Measurements from ENCODE around the gene FN1.
"Not testable (repeated sequence)": the region's sequence is repeated elsewhere in the genome, so short reads cannot be mapped to it uniquely, and the experiment has no call there.

FN1 gene

DNA sequence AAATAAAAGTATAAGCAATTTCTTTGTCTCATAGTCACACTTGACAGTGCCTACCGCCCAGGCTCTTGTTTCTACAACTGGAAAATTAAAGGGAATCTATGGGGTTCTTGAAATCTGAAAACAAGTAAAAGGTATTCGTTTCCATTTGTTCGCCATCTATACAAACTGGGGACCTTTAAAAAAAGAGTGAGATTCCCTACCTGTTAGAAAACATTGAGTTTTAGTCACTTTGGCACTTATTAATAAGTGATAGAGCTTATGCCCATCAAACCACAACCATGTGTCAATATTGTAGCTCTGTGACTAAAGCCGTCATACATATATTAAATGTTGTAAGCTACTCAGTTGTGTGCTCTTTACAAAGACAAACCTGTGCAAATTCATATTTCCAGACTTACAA lies 13.2 kb downstream of the FN1 start:
- no peak for DNase-seq

DNA sequence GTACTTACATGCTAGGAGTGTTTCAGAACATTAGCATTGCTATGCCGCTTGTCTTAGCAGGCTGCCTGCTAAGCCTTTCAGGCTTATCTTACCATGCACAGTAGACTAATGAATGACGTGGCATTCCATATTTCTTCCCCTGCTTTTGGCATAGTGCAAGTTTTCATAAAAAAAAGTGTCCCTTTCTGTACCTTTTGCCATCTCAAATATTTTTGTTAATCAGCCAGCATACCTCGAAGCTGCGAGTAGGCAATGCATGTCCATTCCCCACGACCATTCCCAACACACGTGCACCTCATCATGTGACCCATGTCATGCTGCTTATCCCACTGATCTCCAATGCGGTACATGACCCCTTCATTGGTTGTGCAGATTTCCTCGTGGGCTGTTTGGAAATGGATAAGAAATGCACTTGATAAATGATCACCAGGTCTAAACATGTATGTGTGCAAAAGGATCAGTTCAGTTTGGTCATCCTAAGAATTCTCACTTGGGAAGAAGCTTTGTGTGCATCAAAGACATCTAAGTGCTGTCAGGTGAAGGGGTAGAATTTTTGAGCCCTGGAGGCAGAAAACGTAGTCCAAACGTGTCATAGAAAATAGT lies 13.9 kb downstream of the FN1 start:
- DNase-seq: no peak

DNA sequence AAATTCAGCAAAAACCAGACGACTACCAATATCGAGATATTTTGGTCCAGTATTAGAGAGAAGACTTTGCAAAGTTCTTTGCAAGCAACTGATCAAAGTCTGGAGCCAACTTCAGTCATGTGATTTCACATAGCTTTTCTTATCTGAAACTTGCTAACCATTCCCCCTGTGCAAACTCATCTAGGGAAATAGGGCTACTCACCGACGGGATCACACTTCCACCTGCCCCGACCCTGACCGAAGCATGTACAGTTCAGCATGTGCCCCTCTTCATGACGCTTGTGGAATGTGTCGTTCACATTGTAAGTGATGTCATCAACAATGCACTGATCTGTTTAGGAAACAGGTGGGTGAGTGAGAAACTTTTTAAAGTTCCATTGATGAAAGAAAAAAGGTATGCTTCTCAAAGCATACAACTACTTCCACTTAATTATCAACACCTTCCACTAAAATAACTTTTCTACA lies 15.4 kb downstream of the FN1 start:
- no peak for DNase-seq

DNA sequence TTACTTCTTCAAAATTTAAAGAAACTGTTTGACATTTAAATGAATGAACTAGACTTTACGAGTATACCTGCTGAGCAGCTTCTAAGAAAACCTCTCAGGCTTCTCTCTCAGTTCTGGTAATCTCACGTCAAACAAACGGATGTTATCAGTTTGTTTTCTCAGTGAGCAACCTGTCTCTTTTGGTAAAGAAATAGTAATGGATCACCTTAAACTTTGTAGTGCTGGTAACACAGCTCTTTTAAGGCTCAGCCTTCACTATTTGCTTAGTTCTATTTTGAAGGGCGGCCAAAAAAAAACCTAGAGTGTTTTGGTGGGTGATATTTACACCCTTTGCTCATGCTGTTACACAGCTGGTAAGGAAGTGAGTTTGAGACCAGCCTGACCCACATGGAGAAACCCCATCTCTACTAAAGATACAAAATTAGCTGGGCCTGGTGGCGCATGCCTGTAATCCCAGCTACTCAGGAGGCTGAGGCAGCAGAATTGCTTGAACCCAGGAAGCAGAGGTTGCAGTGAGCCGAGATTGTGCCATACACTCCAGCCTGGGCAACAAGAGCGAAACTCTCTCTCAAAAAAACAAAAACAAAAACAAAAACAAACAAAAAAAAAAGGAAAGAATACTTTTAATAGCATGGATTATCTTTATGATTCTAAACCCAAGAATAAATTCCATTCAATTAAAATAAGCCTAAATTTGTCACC lies 15.9 kb downstream of the FN1 start:
- no peak for DNase-seq

DNA sequence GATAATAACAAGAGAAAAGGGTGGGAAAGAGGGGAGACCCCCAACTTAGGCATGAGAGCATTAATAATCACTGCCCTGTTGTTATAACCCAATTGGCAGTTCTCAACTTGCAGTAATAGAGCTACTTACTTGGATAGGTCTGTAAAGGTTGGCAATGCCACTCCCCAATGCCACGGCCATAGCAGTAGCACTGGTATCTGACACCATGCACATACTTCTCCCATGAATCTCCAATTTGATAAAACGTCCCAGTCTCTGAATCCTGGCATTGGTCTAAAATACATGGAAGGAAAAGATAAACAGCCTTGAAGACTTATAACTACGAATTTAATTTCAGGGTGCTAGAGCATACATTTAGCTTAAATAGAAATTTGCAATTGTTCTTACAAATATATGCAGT lies 16.8 kb downstream of the FN1 start:
- DNase-seq: no peak

DNA sequence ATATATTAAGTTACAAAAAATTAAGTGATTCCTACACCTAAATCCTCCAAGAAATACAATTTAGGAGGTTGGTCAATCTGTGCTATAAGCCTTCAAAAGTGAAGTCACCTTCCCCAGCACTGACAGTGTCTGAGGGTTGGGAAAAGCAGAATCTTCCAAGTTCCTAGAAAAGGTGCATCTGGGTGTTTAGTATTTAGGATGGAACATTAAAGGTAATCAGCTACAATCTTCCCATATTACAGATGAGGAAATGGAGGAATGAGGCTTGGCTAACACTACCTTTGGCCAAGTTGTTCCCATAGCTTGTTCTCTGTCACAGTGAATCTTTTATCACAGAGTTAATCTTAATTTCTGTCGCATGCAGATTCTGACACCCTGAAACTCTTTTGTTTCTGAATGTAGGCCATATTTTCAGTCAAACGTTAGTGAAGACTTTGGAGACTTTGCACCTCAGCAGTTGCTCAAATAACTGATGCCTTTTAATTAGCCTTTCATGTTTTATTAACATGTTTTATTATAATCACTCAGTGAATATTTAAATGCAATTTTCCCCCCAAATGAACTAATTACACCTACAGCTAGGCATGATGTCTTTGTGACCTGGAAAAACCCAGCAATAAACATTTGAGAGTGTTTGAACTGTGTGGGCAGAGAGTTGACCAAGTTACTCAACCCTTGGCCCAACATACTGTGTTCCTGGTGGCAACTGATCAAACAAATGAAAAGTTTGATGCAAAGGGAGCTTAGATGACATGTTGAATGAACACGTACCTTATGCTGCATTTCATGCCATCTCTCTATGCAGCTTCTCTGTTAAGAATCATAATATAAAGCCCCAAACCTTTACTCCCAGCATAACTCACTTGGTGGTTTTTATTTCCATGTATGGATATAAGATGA lies 17.6 kb downstream of the FN1 start:
- DNase-seq: no peak

DNA sequence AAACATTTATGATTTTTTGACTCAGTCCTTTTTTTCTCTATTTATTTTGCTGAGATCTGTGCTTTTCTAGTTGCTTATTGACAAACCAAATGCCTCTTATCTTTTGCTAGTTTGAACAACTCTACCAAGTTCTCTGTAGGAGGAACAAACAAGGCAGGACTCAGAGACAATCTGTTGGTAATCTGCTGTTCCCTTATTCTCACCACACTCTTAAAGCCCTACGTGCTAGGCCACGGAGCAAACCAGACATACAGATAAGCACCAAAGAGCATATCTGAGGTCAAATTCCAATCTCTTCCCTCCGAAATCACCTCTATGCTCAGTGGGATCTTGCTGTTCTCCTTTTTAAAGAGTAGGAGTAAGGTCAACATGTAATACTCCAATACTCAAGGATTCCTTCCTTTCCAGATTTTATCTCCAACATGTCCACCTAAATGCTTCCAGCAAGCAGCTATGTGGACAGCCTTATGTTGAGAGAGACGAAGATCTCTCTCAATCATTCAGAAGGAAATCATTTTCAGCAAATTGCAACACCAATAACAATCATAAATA lies 18.4 kb downstream of the FN1 start:
- no peak for DNase-seq

DNA sequence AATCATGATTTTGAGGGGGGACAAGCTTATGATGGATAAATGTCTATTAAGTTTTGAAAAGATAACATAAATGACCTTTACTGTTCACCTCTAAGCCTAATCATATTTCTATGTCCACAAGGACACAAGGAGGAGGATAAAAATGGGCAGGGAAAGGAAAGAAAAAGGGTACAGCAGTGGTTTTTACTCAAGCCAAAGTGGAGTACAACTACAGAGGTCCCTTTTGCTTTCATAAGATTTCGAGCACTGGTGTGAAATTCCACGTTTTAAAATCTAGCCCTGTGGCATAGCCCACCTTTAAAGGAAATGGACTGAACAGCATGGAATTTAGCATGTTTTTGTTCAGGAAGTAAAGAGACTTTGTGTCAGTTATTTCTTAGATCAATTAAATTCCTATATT lies 19.2 kb downstream of the FN1 start:
- no peak for DNase-seq

DNA sequence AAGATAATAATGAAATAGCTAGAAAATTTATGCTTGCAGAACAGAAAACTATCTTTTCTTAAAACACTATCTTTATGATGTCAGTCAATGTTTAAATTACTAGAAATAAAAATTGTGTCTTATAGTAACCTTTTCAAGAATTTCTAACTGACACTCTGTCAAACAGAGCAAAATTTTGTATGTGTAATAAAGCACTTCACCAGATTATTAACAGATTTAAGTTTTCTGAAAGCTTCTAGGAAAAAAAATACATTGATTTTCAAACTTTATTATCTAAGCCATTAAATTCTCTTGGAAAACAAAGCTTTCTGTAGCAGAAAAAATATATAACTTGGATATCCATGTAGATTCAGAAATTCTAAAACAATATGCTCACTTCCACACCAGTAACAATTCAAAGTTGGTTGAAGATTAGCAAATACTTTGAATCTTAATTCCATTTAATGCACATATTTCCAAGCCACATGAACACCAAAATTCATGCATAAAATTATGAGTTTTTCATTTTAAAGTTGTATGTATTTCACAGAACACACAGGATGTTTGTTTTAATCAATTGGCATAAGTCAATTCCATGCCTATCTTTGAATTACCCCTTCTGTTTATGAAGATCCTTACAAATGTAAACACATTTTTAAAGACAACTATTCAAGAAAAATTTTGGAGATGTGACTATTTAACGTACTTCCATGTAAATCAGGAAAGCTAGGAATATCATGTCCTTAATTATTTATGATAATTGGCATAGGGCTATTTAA lies 19.9 kb downstream of the FN1 start:
- DNase-seq: no peak

DNA sequence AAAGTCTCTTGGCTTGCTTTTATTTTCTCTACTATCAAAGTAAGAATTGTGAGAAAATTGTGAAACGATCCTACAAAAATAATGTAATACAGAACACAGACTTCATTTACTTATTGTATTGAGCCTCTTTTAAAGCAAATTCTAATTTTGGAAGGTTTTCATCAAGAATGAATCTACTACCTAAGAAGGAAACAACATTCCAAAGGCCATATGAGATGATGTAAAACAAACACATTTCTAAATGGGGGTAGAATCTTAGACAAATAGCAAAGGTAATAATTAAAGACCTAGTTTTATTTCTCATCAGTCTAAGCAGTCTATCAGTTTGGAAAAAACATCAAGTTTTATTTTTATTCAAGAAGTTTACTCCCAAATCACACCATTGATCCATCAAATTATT lies 20.6 kb downstream of the FN1 start:
- DNase-seq: no peak

DNA sequence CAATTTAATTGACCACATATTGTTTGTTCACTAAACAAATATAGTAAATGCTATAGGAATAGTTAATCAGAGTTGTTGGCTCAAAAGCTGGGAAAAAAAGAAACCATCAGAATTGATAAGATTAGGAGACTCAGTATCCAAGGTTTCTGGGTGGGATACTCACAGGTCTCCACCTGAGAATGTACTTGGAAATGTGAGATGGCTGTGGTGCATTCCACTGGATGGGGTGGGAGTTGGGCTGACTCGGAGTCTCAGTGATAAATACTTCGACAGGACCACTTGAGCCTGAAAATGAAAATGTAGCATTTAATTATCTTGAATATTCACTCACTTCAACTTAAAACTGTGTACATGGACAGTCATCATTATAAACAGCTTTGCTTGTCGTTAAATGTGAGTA lies 21.2 kb downstream of the FN1 start:
- DNase-seq: no peak

DNA sequence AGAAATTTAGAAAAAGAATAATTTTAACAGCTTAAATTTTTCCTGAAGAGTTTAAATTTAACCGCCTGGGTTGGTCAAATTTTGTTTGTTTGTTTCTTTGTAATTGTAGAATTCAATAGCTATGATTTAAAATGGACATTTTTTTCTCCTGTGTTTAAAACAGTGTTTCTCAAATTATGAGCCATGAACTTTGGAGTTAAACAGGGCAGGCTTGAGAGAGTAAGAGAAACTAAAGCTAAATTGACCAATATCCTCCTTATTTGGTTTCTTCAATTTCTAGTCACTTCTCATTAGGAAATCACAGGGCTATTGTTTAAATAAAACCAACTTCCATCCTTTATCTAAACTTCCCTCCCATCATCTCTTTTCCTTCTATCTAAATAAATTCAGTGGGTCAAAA lies 21.9 kb downstream of the FN1 start:
- DNase-seq: no peak

DNA sequence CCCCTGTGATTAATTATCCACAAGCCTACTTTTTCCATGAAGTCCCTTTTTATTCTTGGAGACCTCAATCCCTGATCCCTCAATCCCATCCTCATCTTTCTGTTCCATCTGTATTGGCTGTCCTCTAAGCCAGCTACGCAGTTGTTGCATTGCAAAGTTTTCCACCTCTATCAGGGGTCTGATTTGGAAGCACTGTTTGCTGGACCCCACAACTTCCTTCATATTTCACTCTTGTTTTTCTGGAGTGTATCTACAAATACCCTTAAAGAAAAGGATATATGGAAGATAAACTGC lies 22.4 kb downstream of the FN1 start:
- DNase-seq: no peak

DNA sequence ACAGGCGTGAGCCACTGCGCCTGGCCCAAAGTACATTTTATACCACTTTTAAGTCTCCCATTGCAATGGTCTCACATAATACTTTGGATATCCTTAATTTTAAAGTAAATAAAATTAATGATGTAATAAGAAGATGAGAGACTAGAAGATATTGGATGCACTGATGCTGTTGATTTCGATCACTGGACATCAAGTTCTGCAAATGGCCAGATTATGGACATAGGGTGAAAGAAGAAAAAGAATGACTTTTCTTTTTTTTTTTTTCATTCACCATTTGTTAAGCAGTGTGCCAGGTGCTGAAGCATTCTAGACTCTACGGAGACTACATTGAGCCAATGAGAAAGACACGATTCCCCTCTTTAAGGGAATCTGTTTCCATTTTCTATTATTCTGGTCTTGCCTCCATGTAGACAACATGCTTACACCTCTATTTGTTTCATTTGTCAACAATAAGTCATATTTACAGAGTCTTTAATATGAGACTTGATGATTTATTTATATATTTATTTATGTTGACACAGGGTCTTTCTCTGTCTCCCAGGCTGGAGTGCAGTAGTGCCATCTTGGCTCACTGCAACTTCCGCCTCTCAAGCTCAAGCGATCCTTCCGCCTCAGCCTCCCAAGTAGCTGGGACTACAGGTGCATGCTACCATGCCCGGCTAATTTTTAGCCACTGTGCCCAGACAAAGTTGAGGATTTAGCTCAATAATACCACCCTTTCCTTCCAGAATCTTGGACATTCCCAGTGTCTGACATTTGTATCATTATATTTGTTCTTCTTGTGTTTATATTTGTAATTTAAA lies 23.7 kb downstream of the FN1 start:
- no peak for DNase-seq

DNA sequence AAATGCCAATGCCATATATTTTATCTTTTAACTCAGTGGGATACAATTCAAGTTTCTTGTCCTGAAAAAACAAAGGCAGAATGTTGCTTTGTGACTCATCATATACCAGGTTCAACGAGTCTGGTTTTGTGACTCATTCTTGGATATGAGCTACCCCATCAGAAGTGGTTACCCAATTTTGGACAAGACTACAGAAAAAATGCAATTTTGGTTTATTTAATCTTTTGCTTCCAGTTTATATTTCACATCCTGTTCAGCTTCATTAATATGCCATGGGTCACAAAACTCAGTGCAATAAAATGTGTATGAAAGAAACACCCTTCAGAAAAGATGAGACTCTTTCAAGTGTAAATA lies 25.0 kb downstream of the FN1 start:
- no peak for DNase-seq

DNA sequence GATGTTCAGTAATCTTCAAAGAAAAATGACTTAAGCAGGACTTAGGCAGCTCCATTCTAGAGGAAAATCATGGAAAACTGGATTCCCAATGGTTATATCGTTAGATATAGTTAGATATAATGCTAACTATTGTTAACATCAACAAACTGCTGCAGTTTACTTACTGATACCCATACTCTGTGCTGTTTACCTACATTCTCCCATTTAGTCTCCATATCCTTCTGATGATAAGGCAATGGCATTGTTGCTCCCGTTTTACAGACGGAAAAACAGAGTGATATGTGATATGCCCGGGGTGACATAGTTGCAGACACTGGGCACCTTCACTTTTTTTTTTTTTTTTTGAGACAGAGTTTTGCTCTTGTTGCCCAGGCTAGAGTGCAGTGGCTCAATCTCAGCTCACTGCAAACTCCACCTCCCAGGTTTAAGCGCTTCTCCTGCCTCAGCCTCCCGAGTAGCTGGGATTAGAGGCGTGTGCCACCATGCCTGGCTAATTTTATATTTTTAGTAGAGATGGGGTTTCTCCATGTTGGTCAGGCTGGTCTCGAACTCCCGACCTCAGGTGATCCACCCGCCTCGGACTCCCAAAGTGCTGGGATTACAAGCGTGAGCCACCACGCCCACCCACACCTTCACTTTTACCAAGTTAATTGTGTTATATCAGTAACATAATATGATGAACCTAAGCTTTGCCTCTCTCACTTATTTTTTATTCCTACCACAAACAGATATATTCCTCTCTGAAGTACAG lies 25.5 kb downstream of the FN1 start:
- not testable (repeated sequence) for DNase-seq

DNA sequence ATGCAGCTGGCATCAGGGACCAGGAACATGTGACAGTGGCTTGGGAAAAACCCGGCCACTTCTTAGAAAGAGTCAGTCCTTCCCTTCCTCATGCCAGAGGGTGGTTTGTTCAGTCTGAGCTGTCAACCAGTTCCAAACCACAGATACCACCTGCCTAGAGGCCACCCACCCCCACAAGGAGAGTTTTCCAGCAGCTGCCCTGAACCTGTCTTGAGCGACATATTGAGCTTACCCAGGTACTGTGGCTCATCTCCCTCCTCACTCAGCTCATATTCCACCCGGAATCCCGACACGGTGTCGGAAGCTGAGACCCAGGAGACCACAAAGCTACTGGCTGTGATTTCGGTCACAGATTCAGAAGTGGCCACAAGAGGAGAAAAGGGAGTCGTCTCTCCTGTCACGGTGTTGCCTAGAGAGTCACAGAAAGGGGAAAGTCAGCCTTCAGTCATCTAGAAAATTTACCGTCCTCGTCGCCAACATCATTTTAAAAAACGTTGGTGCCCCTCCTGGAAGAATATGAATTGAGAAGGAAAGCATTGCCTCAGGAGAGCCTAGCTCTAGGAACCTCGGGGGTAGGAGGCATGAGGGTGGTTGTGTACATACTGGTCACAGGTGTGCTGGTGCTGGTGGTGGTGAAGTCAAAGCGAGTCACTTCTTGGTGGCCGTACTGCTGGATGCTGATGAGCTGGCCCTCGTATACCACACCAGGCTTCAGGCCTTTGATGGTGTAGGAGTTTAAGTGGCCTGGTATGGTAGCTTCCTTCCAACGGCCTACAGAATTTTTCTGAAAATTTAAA lies 26.3 kb downstream of the FN1 start:
- DNase-seq: no peak

DNA sequence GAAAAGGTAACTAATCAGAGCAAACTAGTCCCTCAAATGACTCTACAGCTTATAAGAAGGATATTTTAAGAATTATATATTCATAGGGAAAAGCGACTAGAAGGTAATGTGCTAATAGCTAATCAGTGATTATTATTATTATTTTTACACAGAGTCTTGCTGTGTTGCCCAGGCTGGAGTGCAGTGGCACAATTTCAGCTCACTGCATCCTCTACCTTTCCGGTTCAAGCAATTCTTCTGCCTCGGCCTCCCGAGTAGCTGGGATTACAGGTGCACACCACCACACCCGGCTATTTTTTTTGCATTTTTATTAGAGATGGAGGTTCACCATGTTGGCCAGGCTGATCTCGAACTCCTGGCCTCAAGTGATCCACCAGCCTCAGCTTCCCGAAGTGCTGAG lies 27.4 kb downstream of the FN1 start:
- DNase-seq: not testable (repeated sequence)

DNA sequence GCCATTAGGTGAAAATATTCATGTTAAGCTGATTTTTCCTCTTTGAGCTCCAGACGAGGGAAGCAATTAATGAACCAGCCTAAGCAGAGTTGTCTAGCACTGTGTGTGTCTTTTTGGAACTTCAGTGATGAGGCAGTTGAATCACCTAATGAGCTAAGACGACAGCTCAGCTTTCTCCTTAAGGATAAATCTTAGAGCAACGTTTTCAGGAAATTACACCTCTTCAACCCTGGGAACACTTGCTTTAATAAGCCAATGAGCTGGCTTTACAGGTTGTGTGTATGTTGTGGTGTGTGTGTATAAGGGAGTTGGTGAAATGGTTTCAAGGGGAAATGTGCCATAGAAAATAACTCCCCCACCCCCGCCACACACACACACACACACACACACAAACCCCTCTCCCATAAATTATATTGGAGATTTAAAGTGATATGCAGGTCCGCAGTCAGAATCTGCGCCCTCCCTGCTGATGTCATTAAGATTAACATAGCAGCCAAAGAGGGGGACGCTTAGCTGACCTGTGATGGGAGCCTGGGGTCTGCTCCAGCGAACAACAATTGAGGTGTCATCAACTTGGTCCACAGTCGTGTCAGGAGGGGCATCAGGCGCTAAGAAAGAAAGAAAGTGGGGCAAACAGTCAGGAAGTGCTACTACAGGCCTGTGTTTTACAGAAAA lies 28.1 kb downstream of the FN1 start:
- DNase-seq: no peak

DNA sequence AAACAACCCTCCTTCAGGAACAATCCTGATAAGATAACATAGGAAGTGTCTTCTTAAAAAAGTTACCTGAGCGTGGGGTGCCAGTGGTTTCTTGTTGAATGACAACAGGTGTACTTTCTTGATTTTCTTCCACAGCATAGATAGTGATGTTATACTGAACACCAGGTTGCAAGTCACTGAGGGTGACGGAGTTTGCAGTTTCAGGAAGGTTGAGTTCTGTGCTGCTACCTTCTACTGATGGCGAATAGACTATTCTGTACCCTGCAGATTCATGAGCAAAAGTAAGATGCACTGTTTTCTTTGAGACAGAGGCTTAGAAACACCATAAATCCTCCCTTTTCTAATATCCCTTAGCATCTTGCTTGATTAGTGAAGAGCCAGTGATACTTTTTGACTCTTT lies 28.8 kb downstream of the FN1 start:
- no peak for DNase-seq
